K562 (cell line): ENCODE results near the gene SYT6. TPM values are rescaled to one million over a fixed set of nuclear protein-coding genes. Genes with fewer than 3 reads are reported as not detected.

ENCODE experiments used
- ATAC-seq: fragments of 200-7000 bp; cut with Tn5 transposase; 3 replicates; pipeline ENCODE4 v1.9.1; 2020; ENCODE audit warnings: moderate library complexity
- BruUV-seq: library from RNA; stranded (reverse); fragments of 400-500 nt; replicated peaks from 2 replicates; lab custom pipeline; 2021; lab: Mats Ljungman, UMichigan
- CTCF ChIA-PET: fragments of 300-600 bp; formaldehyde crosslinking; extraction: SDS; loops from one replicate; lab custom pipeline; 2021; ENCODE audit warnings: low intra/inter-chr PET ratio; lab: Yijun Ruan, JAX
- POLR2A ChIA-PET: fragments of 300-600, 350-650 bp; sonication (Branson Sonifier 250); formaldehyde crosslinking; extraction: SDS; loops from one replicate; lab custom pipeline; 2021; ENCODE audit warnings: antibody characterized with exemption, inconsistent platforms; lab: Yijun Ruan, JAX
- DNase-seq, 4 experiments: peaks; one replicate each; pipeline versions ENCODE4 v3.0.0 to v3.0.0-alpha.2; 2011 to 2018; ENCODE audit warnings: low spot score in 3 of 4, mixed read lengths in 3 of 4; ENCODE audit errors: extremely low read depth in 1 of 4
- FAIRE-seq: peaks from 2 replicates; lab custom pipeline; 2011; peaks lifted over from hg19 to GRCh38; lab: Jason Lieb, UNC
- H2AFZ ChIP-seq: 2 replicates; pipeline ENCODE4 v1.6.0; 2011; ENCODE audit warnings: low read depth, low read length, control low read depth, inconsistent platforms
- H3K27ac ChIP-seq: fragments of 200-600 bp; 3 replicates; pipeline ENCODE4 v1.8.0; 2011; ENCODE audit warnings: low read depth, mild to moderate bottlenecking, control low read depth, inconsistent platforms, low read length, moderate library complexity, mixed read lengths; ENCODE audit errors: extremely low read depth
- H3K27me3 ChIP-seq, 2 experiments: fragments of 300-600 bp in 1 of 2; 2 replicates in 1 of 2; 3 replicates in 1 of 2; pipeline versions ENCODE4 v1.6.0 to v1.8.0; 2011; ENCODE audit warnings: inconsistent platforms in 2 of 2, low read length in 2 of 2, mild to moderate bottlenecking in 1 of 2, mixed read lengths in 1 of 2, moderate library complexity in 1 of 2; ENCODE audit not compliant: control insufficient read depth in 2 of 2, insufficient read depth in 2 of 2
- H3K36me3 ChIP-seq: fragments of 300-600 bp; 3 replicates; pipeline ENCODE4 v1.8.0; 2011; ENCODE audit warnings: mild to moderate bottlenecking, low read length, inconsistent platforms; ENCODE audit not compliant: control insufficient read depth, insufficient read depth
- H3K4me1 ChIP-seq, 2 experiments: fragments of 200-600 bp in 1 of 2; replicated peaks in 1 of 2; 2 replicates in 1 of 2; 3 replicates in 1 of 2; pipeline versions ENCODE4 v1.5.1 to v1.8.0; 2011; ENCODE audit warnings: inconsistent platforms in 2 of 2, low read length in 2 of 2, mild to moderate bottlenecking in 1 of 2, mixed read lengths in 1 of 2, moderate library complexity in 1 of 2; ENCODE audit not compliant: control insufficient read depth in 2 of 2, insufficient read depth in 2 of 2
- H3K4me2 ChIP-seq: 2 replicates; pipeline ENCODE4 v1.6.1; 2011; ENCODE audit warnings: low read length, control low read depth, inconsistent platforms, mixed read lengths; ENCODE audit not compliant: insufficient read depth
- H3K4me3 ChIP-seq: fragments of 200-600 bp; sonication (generic), shearing (Covaris generic); 2 replicates; pipeline ENCODE4 v1.5.1; 2016; ENCODE audit warnings: control low read depth, inconsistent platforms
- H3K79me2 ChIP-seq: fragments of 200-600 bp; 3 replicates; pipeline ENCODE4 v1.8.0; 2011; ENCODE audit warnings: low read length, inconsistent platforms; ENCODE audit not compliant: control insufficient read depth, insufficient read depth
- H3K9ac ChIP-seq, 2 experiments: 2 replicates each; pipeline versions ENCODE4 v1.6.0 to v1.6.1; 2011; ENCODE audit warnings: low read depth in 2 of 2, low read length in 2 of 2, control low read depth in 1 of 2, inconsistent platforms in 1 of 2, mild to moderate bottlenecking in 1 of 2, mixed read lengths in 1 of 2; ENCODE audit not compliant: insufficient read depth in 1 of 2
- H3K9me1 ChIP-seq: one replicate; pipeline ENCODE4 v1.6.0; 2011; ENCODE audit warnings: inconsistent platforms, mild to moderate bottlenecking, low read length, moderate library complexity; ENCODE audit not compliant: control insufficient read depth, insufficient read depth
- H3K9me3 ChIP-seq: replicated peaks from 2 replicates; pipeline ENCODE4 v1.5.1; 2011; ENCODE audit warnings: low read depth, low read length, inconsistent platforms; ENCODE audit not compliant: control insufficient read depth, insufficient read depth
- H4K20me1 ChIP-seq: replicated peaks from 2 replicates; pipeline ENCODE4 v1.6.1; 2011; ENCODE audit warnings: low read length, inconsistent platforms, mixed read lengths; ENCODE audit not compliant: control insufficient read depth, insufficient read depth
- HDAC3 ChIP-seq: fragments of 450-650 bp; IDR thresholded peaks from 2 replicates; pipeline ENCODE4 v1.6.1; 2018; ENCODE audit warnings: borderline replicate concordance, mild to moderate bottlenecking, moderate library complexity; ENCODE audit not compliant: partially characterized antibody
- MAFG ChIP-seq: fragments of 450-650 bp; conservative IDR thresholded peaks from 2 replicates; pipeline ENCODE4 v1.6.1; 2016; ENCODE audit warnings: missing genetic modification characterization, missing compliant biosample characterization
- NBN ChIP-seq: fragments of 450-650 bp; IDR thresholded peaks from 2 replicates; pipeline ENCODE4 v1.6.1; 2016; ENCODE audit warnings: low read depth, mild to moderate bottlenecking
- NFE2 ChIP-seq: IDR thresholded peaks from 2 replicates; pipeline ENCODE4 v1.6.1; 2014; ENCODE audit warnings: antibody characterized with exemption, low read depth
- NFIC ChIP-seq: fragments of 450-650 bp; IDR thresholded peaks from 2 replicates; pipeline ENCODE4 v1.6.1; 2017; ENCODE audit warnings: mild to moderate bottlenecking, inconsistent platforms
- ZSCAN32 ChIP-seq: fragments of 450-650 bp; formaldehyde crosslinking; IDR thresholded peaks from 2 replicates; pipeline ENCODE4 v1.4.0; 2020; ENCODE audit warnings: mild to moderate bottlenecking, moderate library complexity
- WGBS: fragments of 100-300 bp; shearing (Covaris generic); methylation state at CpG from one replicate; pipeline ENCODE4 v1.1.6; 2016; ENCODE audit warnings: low coverage, mixed read lengths; ENCODE audit not compliant: insufficient coverage; ENCODE audit errors: missing lambda C conversion rate; 5-methylcytosine and 5-hydroxymethylcytosine counted together
- in situ Hi-C: fragments of 300-500 bp; cut with MboI; formaldehyde crosslinking; loops from 4 replicates; pipeline ENCODE4 v1.15.0; 2018; ENCODE audit warnings: inconsistent platforms, mixed read lengths
- intact Hi-C: fragments of 100-400 bp; cut with micrococcal nuclease; formaldehyde crosslinking; loops from 2 replicates; pipeline ENCODE4 v1.14.2; 2022
- polyA plus RNA-seq, 8 experiments: library from polyadenylated mRNA; depleted of rRNA in 4 of 8; stranded (reverse) in 5 of 8; unstranded in 3 of 8; fragments of >200 nt; fragmentation: Nextera tagmentation in 2 of 8; fragmentation: Illumina TruSeq in 1 of 8; extraction: Ambion mirVana in 2 of 8; extraction: Trizol in 1 of 8; gene quantifications; 2 replicates each; pipeline versions ENCODE4 v1.2.1 to v1.2.3, GENCODE V29; 2011 to 2014; ENCODE audit warnings: inconsistent platforms in 1 of 8, missing spikeins in 1 of 8
- total RNA-seq, 7 experiments: library from RNA; depleted of rRNA in 6 of 7; stranded (reverse); fragments of >200 nt in 6 of 7; fragmentation: Illumina TruSeq in 2 of 7; extraction: Trizol in 2 of 7; gene quantifications; 2 replicates each; pipeline versions ENCODE4 v1.2.1 to v1.2.3, GENCODE V29; 2011 to 2021; ENCODE audit warnings: low replicate concordance in 1 of 7

Gene SYT6
- total and polyA plus RNA-seq, 9 of the 15 experiments (the other 6 are each of a cell fraction or from before 2014, with no cell fraction given): 0.06 TPM; not detected in 8

DNA sequence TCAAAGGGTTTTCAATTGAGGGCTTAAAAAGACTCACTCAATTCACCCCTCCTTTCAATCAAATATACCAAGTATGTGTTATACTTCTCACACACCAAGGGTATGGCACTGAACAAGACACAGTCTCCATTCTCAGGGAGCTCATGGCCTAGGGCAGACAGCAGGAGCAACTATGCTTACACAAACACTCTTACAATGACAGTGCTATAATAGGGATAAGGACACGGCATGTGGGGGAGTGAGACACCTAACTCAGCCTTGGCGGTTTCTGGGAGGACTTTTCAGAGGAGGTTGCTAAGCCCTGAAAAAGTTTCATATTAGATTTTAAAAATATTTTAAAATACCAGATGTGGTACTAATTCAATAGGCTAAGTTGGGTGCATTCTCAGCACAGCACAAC is 22.7 kb upstream of the SYT6 start:
- Histone ChIP-seq H3K9ac (no peak overlapping the region), H4K20me1 (no peaks in the 10 kb centered on the region), H3K4me3 (no peak overlapping the region), H3K36me3 (no peaks in the 10 kb centered on the region), H3K9me1 (no peaks in the 10 kb centered on the region), H3K27ac (no peak overlapping the region), H2AFZ (no peak overlapping the region), H3K27me3 (peaks cover 10 to 13% of the 10 kb centered on the region in 2 experiments), H3K4me2 (no peak overlapping the region), H3K4me1 (no peaks in the 10 kb centered on the region), H3K79me2 (no peaks in the 10 kb centered on the region), H3K9me3 (no peaks in the 10 kb centered on the region)
- intact Hi-C loops (no loop called here), in situ Hi-C loops (no loop called here)
- ChIA-PET CTCF (no interaction called here), POLR2A (no interaction called here)
- TF ChIP-seq NBN (no peak), MAFG (tag) (peak; percentile 59; the same call in 1 of the 2 replicates), NFE2 (peak; percentile 45)
- 0% methylated on average over 2 of the region's 2 CpGs for WGBS
- DNase-seq: no peak
- peak; percentile 15 for FAIRE-seq
- no TSS peak for BruUV-seq
- peak; percentile 67 for ATAC-seq

- ATAC-seq: no peak
- Histone ChIP-seq H3K9me3 (no peaks in the 10 kb centered on the region), H3K36me3 (no peaks in the 10 kb centered on the region), H3K27me3 (peaks cover 8 to 11% of the 10 kb centered on the region in 2 experiments), H3K27ac (no peak overlapping the region), H3K4me2 (no peak overlapping the region), H3K4me3 (no peak overlapping the region), H4K20me1 (no peaks in the 10 kb centered on the region), H2AFZ (no peak overlapping the region), H3K4me1 (no peaks in the 10 kb centered on the region), H3K9me1 (no peaks in the 10 kb centered on the region), H3K79me2 (no peaks in the 10 kb centered on the region), H3K9ac (no peak overlapping the region)
- in situ Hi-C loops (no loop called here), intact Hi-C loops (no loop called here)
- BruUV-seq: no TSS peak
- no peak for TF ChIP-seq HDAC3
- no peak for TF ChIP-seq ZSCAN32 (CRISPR knock-in tag)
- peak; percentile 85 for TF ChIP-seq NFIC
- no peak for FAIRE-seq
- CTCF ChIA-PET: no interaction called here
- no peak for DNase-seq
- POLR2A ChIA-PET: no interaction called here
- WGBS: 4% methylated on average over 5 of the region's 5 CpGs
These were observed 20.0 kb upstream of the SYT6 start for GRCh38 chr1:114173680-114174079.
